Spleen (tissue), 11 donors: ENCODE measurements around the gene CBLC. TPM values are rescaled to one million over a fixed set of nuclear protein-coding genes. Genes with fewer than 3 reads are reported as not detected.

ENCODE experiments used
- DNase-seq: peaks from one replicate; pipeline ENCODE4 v3.0.0-alpha.2; 2020
- H3K27ac ChIP-seq, 8 donors: fragments of 200-600 bp; sonication (generic) in 7 of 8; 1 replicate in 4 of 8; 2 replicates in 4 of 8; pipeline versions ENCODE4 v1.5.0 to v1.8.0; 2016 to 2021; ENCODE audit warnings: inconsistent platforms in 4 of 8, mild to moderate bottlenecking in 4 of 8, moderate library complexity in 1 of 8
- H3K27me3 ChIP-seq, 7 donors: fragments of 200-600 bp; sonication (generic) in 6 of 7; replicated peaks in 1 of 7; 1 replicate in 4 of 7; 2 replicates in 3 of 7; pipeline versions ENCODE4 v1.5.0 to v1.8.0; 2016 to 2021; ENCODE audit warnings: inconsistent platforms in 3 of 7, mild to moderate bottlenecking in 1 of 7
- H3K36me3 ChIP-seq, 6 donors: fragments of 200-600 bp; sonication (generic) in 5 of 6; 1 replicate in 4 of 6; 2 replicates in 2 of 6; pipeline versions ENCODE4 v1.5.0 to v1.8.0; 2016 to 2021; ENCODE audit warnings: inconsistent platforms in 2 of 6
- H3K4me1 ChIP-seq, 6 donors: fragments of 200-600 bp; sonication (generic) in 5 of 6; 1 replicate in 3 of 6; 2 replicates in 3 of 6; pipeline versions ENCODE4 v1.5.0 to v1.8.0; 2016 to 2021; ENCODE audit warnings: inconsistent platforms in 3 of 6
- H3K4me3 ChIP-seq, 8 donors: fragments of 200-600 bp; sonication (generic) in 7 of 8; 1 replicate in 4 of 8; 2 replicates in 4 of 8; pipeline versions ENCODE4 v1.5.0 to v1.8.0; 2016 to 2021; ENCODE audit warnings: inconsistent platforms in 4 of 8, mild to moderate bottlenecking in 4 of 8, moderate library complexity in 2 of 8
- H3K9me3 ChIP-seq, 8 donors: fragments of 200-600 bp; sonication (generic) in 7 of 8; 1 replicate in 4 of 8; 2 replicates in 4 of 8; pipeline versions ENCODE4 v1.5.0 to v1.8.0; 2016 to 2021; ENCODE audit warnings: inconsistent platforms in 4 of 8
- POLR2A ChIP-seq, 3 donors: fragments of 450-650 bp; IDR thresholded peaks; one replicate each; pipeline ENCODE4 v1.5.1; 2017; ENCODE audit warnings: antibody characterized with exemption in 3 of 3, mild to moderate bottlenecking in 1 of 3
- POLR2AphosphoS5 ChIP-seq, 3 donors: sonication (generic); formaldehyde crosslinking; IDR thresholded peaks; one replicate each; pipeline ENCODE4 v1.5.1; 2017; ENCODE audit warnings: antibody characterized with exemption in 3 of 3
- WGBS, 5 donors: extraction: QIAGEN DNeasy Blood & Tissue Kit in 3 of 5; methylation state at CpG; one replicate each; pipeline versions ENCODE4 v1.1.5 to v1.1.7; 2013 to 2018; 5-methylcytosine and 5-hydroxymethylcytosine counted together
- intact Hi-C: fragments of 100-400 bp; cut with DNase I; formaldehyde crosslinking; loops from one replicate; pipeline ENCODE4 v1.15.0; 2023; ENCODE audit warnings: low total_unique reads
- polyA plus RNA-seq, 3 donors: library from polyadenylated mRNA; stranded (reverse); fragments of 200-250 nt; gene quantifications; one replicate each; pipeline ENCODE4 v1.2.1, GENCODE V29; 2013
- total RNA-seq, 7 donors: library from RNA; depleted of rRNA in 3 of 7; stranded (reverse); fragments of >200 nt in 3 of 7; fragmentation: NEBNext Ultra II Directional in 4 of 7; extraction: Animal tissue kit (Norgen Biotek cat#: 25700) in 4 of 7; gene quantifications; one replicate each; pipeline versions ENCODE4 v1.1.0 to v1.2.1, GENCODE V29; 2016 to 2021
- TF ChIP-seq, protein P1 (sequence below), 11 experiments: fragments of 200-600 bp in 7 of 11; fragments of 450-650 bp in 4 of 11; sonication (generic) in 4 of 11; IDR thresholded peaks in 8 of 11; conservative IDR thresholded peaks in 3 of 11; 1 replicate in 7 of 11; 2 replicates in 4 of 11; pipeline versions ENCODE4 v1.4.0 to v1.8.0; 2016 to 2021; ENCODE audit warnings: antibody characterized with exemption in 11 of 11, inconsistent platforms in 4 of 11, mild to moderate bottlenecking in 1 of 11
- donor health status: healthy with polysubstance abuse.
- donor health status: DM: no; HTN: no; CAD: no; lungs with moderate emphysema.
- donor health status: DM: no; HTN: no; CAD: no.
- donor health status: Bipolar disorder and iron deficiency.
- donor health status: healthy.
- donor health status: DM: no; HTN: no; CAD: no.
- donor health status: DM: yes; HTN: yes; CAD: no.

Gene CBLC
- total and polyA plus RNA-seq, 10 donors: not detected

DNA sequence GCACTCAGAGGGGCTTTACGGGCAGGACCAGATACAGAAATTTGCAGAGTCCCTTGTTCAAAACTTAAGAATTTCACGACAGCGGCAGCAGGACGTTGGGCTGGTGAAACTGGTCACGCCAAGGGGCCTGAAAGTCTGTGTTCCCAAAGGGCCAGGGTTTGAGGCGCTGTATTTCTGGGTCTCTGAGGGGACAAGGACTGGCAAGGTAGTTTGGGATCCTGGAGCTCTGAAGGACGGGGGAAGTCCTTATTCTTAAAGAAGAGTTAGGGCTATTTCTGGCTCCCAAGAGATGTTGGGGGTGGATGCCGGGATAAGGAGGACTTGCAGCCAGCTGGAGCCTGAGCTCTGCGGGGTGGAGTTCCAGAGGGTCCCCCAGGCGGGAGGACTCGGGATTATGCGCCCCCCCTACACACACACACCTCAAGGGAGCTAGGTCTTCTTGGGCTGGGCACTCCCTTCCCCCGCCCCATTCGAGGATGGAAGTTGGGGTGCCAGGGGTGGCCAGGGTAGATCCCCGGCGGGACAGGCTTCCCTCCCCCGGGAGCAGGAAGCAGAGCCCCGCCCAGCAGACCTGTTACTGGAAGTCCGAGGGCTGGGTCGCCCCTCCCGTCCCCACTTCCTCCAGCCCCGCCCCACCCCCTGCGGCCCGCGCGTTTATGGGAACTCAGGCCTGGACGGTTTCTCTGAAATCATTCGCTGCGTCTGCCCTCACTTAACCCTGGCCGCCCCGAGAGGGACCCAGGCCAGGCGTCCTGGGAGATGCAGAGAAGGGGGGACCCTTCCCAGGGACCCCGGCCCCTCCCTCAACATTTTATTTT lies 23.5 kb upstream of the CBLC start:
- Histone ChIP-seq H3K4me1 (peaks cover 55 to 100% (median 89%) of the 10 kb centered on the region in 6 donors), H3K36me3 (peaks cover 0 to 73% (median 56%) of the 10 kb centered on the region in 6 donors), H3K4me3 (peak overlapping the region; percentile 45 to 85 (median 58)), H3K27ac (peak overlapping the region; percentile 93 to 99 (median 97)), H3K9me3 (no peaks in the 10 kb centered on the region), H3K27me3 (no peaks in the 10 kb centered on the region)
- intact Hi-C loops: no loop called here
- 0 to 1% (median 1%) methylated on average over 25 to 33 of the region's 33 CpGs for WGBS, 5 donors
- peak in 2 of 3 donors; percentile 9 to 30 for TF ChIP-seq POLR2A (IDR thresholded peaks at IDR 0.05)
- TF ChIP-seq, protein P1, sequence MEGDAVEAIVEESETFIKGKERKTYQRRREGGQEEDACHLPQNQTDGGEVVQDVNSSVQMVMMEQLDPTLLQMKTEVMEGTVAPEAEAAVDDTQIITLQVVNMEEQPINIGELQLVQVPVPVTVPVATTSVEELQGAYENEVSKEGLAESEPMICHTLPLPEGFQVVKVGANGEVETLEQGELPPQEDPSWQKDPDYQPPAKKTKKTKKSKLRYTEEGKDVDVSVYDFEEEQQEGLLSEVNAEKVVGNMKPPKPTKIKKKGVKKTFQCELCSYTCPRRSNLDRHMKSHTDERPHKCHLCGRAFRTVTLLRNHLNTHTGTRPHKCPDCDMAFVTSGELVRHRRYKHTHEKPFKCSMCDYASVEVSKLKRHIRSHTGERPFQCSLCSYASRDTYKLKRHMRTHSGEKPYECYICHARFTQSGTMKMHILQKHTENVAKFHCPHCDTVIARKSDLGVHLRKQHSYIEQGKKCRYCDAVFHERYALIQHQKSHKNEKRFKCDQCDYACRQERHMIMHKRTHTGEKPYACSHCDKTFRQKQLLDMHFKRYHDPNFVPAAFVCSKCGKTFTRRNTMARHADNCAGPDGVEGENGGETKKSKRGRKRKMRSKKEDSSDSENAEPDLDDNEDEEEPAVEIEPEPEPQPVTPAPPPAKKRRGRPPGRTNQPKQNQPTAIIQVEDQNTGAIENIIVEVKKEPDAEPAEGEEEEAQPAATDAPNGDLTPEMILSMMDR (IDR thresholded peaks at IDR 0.05 in 8 of 11, conservative IDR thresholded peaks at IDR 0.05 in 3 of 11): peak in 1 of 11 experiments; percentile 18
- peak; percentile 85 to 92 (median 86) for TF ChIP-seq POLR2AphosphoS5 (IDR thresholded peaks at IDR 0.05)
- peak; percentile 99 for DNase-seq

DNA sequence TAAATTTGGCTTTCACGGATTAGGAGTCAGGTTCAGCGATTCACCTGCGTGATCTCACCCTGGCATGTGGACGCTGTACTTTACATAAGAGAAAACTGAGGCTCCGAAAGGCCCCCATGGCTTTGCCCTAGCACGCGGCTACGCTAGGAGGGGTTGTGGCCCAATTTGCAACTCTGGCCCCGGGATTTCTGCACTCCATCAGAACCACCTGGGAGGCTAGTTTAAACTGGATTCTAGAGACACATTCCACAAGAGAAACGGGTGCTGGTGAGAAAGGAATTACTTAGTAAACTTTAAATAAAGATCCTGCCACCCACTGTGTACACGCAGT lies 23.0 kb upstream of the CBLC start:
- Histone ChIP-seq H3K9me3 (no peaks in the 10 kb centered on the region), H3K27me3 (no peaks in the 10 kb centered on the region), H3K4me1 (peaks cover 52 to 100% (median 84%) of the 10 kb centered on the region in 6 donors), H3K4me3 (peak overlapping the region; percentile 45 to 85 (median 58)), H3K27ac (peak overlapping the region; percentile 93 to 99 (median 97)), H3K36me3 (peaks cover 0 to 78% (median 61%) of the 10 kb centered on the region in 6 donors)
- TF ChIP-seq POLR2A (IDR thresholded peaks at IDR 0.05): no peak
- TF ChIP-seq POLR2AphosphoS5 (IDR thresholded peaks at IDR 0.05): no peak
- TF ChIP-seq, protein P1 (IDR thresholded peaks at IDR 0.05 in 8 of 11, conservative IDR thresholded peaks at IDR 0.05 in 3 of 11): no peak
- WGBS, 5 donors: 16 to 36% (median 19%) methylated on average over 11 of the region's 11 CpGs
- DNase-seq: no peak
- intact Hi-C loops: no loop called here

DNA sequence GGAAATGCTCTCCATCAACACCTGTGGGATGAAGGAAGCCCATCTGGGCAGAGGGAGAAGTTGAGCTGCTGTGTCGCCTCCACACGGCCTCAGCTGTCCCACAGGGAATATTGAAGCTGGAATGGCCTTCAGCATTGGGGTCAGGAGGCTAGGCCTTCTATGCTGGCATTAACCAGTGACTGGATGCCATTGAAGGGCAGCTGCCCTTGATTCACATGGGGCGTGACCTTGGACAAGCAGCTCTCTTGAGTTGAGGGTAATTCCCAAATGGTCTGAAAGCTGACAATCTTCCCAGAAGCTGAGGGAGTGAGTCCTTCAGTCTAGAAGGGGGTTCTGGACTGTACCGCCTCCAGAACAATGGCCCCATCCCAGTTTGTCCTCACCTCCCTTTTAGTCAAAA lies 22.5 kb upstream of the CBLC start:
- Histone ChIP-seq H3K27me3 (no peaks in the 10 kb centered on the region), H3K9me3 (no peaks in the 10 kb centered on the region), H3K36me3 (peaks cover 0 to 78% (median 66%) of the 10 kb centered on the region in 6 donors), H3K27ac (peak overlapping the region; percentile 93 to 99 (median 97)), H3K4me1 (peaks cover 49 to 100% (median 82%) of the 10 kb centered on the region in 6 donors), H3K4me3 (peak overlapping the region in 6 of 8 donors; percentile 48 to 85 (median 68))
- DNase-seq: no peak
- 45 to 64% (median 58%) methylated on average over 4 of the region's 4 CpGs for WGBS, 5 donors
- TF ChIP-seq POLR2A (IDR thresholded peaks at IDR 0.05) (no peak), POLR2AphosphoS5 (IDR thresholded peaks at IDR 0.05) (peak in 2 of 3 donors; percentile 43 to 60)
- intact Hi-C loops: no loop called here

DNA sequence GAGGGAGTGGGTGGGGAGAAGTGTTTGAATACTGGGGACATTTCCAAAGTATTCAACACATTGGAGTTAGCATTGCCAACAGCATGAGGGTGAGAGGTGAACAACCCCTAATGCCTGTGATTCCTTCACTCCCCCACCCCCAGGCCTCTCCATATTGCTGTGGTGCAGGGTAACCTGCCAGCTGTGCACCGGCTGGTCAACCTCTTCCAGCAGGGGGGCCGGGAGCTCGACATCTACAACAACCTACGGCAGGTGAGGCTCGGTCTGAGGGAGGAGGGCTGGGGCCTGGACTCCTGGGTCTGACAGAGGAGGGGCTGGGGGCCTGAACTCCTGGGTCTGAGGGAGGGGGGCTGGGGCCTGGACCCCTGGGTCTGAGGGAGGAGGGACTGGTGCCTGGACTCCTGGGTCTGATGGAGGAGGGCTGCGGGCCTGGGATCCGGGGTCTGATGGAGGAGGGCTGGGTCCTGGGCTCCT lies 21.6 kb upstream of the CBLC start:
- Histone ChIP-seq H3K27me3 (no peaks in the 10 kb centered on the region), H3K4me3 (peak overlapping the region in 1 of 8 donors; percentile 85), H3K36me3 (peaks cover 0 to 78% (median 62%) of the 10 kb centered on the region in 6 donors), H3K9me3 (no peaks in the 10 kb centered on the region), H3K4me1 (peaks cover 41 to 99% (median 80%) of the 10 kb centered on the region in 6 donors), H3K27ac (peak overlapping the region in 7 of 8 donors; percentile 94 to 99 (median 97))
- no peak for DNase-seq
- intact Hi-C loops: no loop called here
- peak in 1 of 3 donors; percentile 45 for TF ChIP-seq POLR2AphosphoS5 (IDR thresholded peaks at IDR 0.05)
- TF ChIP-seq, protein P1 (IDR thresholded peaks at IDR 0.05 in 8 of 11, conservative IDR thresholded peaks at IDR 0.05 in 3 of 11): no peak
- TF ChIP-seq POLR2A (IDR thresholded peaks at IDR 0.05): no peak
- WGBS, 5 donors: 76 to 97% (median 91%) methylated on average over 7 of the region's 7 CpGs
